22Rv1 (cell line): ENCODE measurements around the gene FAM181A.

ENCODE experiments used
- ZFX ChIP-seq: fragments of 450-650 bp; IDR thresholded peaks from 2 replicates; pipeline ENCODE4 v1.6.1; 2017; ENCODE audit warnings: antibody characterized with exemption, borderline replicate concordance
- TF ChIP-seq, protein P1 (sequence below): fragments of 450-650 bp; IDR thresholded peaks from 2 replicates; pipeline ENCODE4 v1.5.1; 2017; ENCODE audit warnings: mild to moderate bottlenecking

- TF ChIP-seq, protein P1, sequence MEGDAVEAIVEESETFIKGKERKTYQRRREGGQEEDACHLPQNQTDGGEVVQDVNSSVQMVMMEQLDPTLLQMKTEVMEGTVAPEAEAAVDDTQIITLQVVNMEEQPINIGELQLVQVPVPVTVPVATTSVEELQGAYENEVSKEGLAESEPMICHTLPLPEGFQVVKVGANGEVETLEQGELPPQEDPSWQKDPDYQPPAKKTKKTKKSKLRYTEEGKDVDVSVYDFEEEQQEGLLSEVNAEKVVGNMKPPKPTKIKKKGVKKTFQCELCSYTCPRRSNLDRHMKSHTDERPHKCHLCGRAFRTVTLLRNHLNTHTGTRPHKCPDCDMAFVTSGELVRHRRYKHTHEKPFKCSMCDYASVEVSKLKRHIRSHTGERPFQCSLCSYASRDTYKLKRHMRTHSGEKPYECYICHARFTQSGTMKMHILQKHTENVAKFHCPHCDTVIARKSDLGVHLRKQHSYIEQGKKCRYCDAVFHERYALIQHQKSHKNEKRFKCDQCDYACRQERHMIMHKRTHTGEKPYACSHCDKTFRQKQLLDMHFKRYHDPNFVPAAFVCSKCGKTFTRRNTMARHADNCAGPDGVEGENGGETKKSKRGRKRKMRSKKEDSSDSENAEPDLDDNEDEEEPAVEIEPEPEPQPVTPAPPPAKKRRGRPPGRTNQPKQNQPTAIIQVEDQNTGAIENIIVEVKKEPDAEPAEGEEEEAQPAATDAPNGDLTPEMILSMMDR, result no peak
- TF ChIP-seq ZFX, result no peak
Observed at GRCh38 chr14:93911975-93912615, 15.0 kb upstream of the FAM181A start.
